ENCODE measurements around the gene IGSF3. TPM values are rescaled to one million over a fixed set of nuclear protein-coding genes. Genes with fewer than 3 reads are reported as not detected.

Gene IGSF3
- polyA plus RNA-seq, 3 donors: 0.07 to 0.12 TPM; not detected in 1

GRCh38 chr1:116708255-116708900 is 40.8 kb upstream of the IGSF3 start:
- no peak overlapping the region for H3K9ac ChIP-seq (ENCODE audit: insufficient read depth, low read length, poor library complexity, severe bottlenecking)
- Mint-ChIP-seq H3K4me3 (no peak overlapping the region), H3K4me1 (peaks cover 6% of the 10 kb centered on the region), H3K27me3 (ENCODE audit: low read depth in 3 of 3) (peaks cover 2 to 6% (median 4%) of the 10 kb centered on the region in 3 donors), H3K27ac (no peak overlapping the region), H3K36me3 (no peaks in the 10 kb centered on the region), H3K9me3 (peaks cover 0 to 3% (median 0%) of the 10 kb centered on the region in 7 donors)
- no peak overlapping the region for H2AFZ ChIP-seq (ENCODE audit: insufficient read depth, low read depth, low read length, poor library complexity, severe bottlenecking)
- no peak for DNase-seq
- no peaks in the 10 kb centered on the region for H3K36me3 ChIP-seq (replicated peaks in 1 of 2; ENCODE audit: control insufficient read depth in 1 of 2, insufficient read depth in 2 of 2, low read length in 2 of 2)
- WGBS (ENCODE audit: insufficient coverage): 96% methylated on average over 6 of the region's 6 CpGs
- H3K4me3 ChIP-seq (replicated peaks in 1 of 3; ENCODE audit: low read depth in 2 of 3, low read length in 3 of 3): no peak overlapping the region
- no peaks in the 10 kb centered on the region for H3K79me2 ChIP-seq (ENCODE audit: insufficient read depth, low read length)
- H3K27ac ChIP-seq (ENCODE audit: low read depth in 1 of 2, low read length in 2 of 2): no peak overlapping the region
- H3K27me3 ChIP-seq (ENCODE audit: control insufficient read depth in 2 of 2, insufficient read depth in 2 of 2, low read length in 2 of 2): no peaks in the 10 kb centered on the region
- no peaks in the 10 kb centered on the region for H4K20me1 ChIP-seq (ENCODE audit: insufficient read depth, low read length)
- H3K4me2 ChIP-seq (replicated peaks; ENCODE audit: extremely low read depth, low read length, poor library complexity, severe bottlenecking): no peak overlapping the region
- H3K4me1 ChIP-seq (ENCODE audit: control insufficient read depth in 1 of 2, insufficient read depth in 2 of 2, low read length in 2 of 2): peaks cover 0 to 7% of the 10 kb centered on the region in 2 donors
- no peaks in the 10 kb centered on the region for H3K9me3 ChIP-seq (replicated peaks in 1 of 2; ENCODE audit: control insufficient read depth in 1 of 2, insufficient read depth in 1 of 2, low read length in 2 of 2)
- intact Hi-C loops (cut with micrococcal nuclease): no loop called here
- TF ChIP-seq, protein P1, sequence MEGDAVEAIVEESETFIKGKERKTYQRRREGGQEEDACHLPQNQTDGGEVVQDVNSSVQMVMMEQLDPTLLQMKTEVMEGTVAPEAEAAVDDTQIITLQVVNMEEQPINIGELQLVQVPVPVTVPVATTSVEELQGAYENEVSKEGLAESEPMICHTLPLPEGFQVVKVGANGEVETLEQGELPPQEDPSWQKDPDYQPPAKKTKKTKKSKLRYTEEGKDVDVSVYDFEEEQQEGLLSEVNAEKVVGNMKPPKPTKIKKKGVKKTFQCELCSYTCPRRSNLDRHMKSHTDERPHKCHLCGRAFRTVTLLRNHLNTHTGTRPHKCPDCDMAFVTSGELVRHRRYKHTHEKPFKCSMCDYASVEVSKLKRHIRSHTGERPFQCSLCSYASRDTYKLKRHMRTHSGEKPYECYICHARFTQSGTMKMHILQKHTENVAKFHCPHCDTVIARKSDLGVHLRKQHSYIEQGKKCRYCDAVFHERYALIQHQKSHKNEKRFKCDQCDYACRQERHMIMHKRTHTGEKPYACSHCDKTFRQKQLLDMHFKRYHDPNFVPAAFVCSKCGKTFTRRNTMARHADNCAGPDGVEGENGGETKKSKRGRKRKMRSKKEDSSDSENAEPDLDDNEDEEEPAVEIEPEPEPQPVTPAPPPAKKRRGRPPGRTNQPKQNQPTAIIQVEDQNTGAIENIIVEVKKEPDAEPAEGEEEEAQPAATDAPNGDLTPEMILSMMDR (IDR thresholded peaks at IDR 0.05): no peak

DNA sequence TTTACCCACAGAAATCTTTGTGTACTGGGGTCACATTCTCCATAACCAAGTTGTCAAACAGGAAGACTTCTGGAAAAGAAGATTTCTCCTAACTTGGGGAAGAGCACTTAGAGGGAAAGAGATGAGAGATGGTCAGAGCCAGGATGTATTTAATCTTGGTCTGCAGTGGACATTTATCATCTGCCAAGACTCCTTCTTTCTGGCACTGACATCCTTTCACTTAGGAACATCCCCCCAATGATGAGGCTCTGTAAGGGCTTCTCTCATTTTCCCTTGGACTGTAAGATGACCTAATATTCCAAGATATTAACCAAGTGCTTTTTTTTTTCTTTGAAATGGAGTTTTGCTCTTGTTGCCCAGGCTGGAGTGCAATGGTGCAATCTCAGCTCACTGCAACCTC is 39.3 kb upstream of the IGSF3 start:
- no peaks in the 10 kb centered on the region for H3K27me3 ChIP-seq (ENCODE audit: control insufficient read depth in 2 of 2, insufficient read depth in 2 of 2, low read length in 2 of 2)
- no peak overlapping the region for H3K4me2 ChIP-seq (replicated peaks; ENCODE audit: extremely low read depth, low read length, poor library complexity, severe bottlenecking)
- no peak overlapping the region for H3K4me3 ChIP-seq (replicated peaks in 1 of 3; ENCODE audit: low read depth in 2 of 3, low read length in 3 of 3)
- DNase-seq: no peak
- no peak overlapping the region for H3K4me3 Mint-ChIP-seq
- H3K36me3 Mint-ChIP-seq: no peaks in the 10 kb centered on the region
- no peaks in the 10 kb centered on the region for H3K9me3 ChIP-seq (replicated peaks in 1 of 2; ENCODE audit: control insufficient read depth in 1 of 2, insufficient read depth in 1 of 2, low read length in 2 of 2)
- H3K36me3 ChIP-seq (replicated peaks in 1 of 2; ENCODE audit: control insufficient read depth in 1 of 2, insufficient read depth in 2 of 2, low read length in 2 of 2): no peaks in the 10 kb centered on the region
- H3K79me2 ChIP-seq (ENCODE audit: insufficient read depth, low read length): no peaks in the 10 kb centered on the region
- TF ChIP-seq, protein P1 (IDR thresholded peaks at IDR 0.05): no peak
- H3K27ac Mint-ChIP-seq: no peak overlapping the region
- intact Hi-C loops (cut with micrococcal nuclease): no loop called here
- H3K27me3 Mint-ChIP-seq (ENCODE audit: low read depth in 3 of 3): peaks cover 2 to 5% (median 4%) of the 10 kb centered on the region in 3 donors
- no peak overlapping the region for H3K9ac ChIP-seq (ENCODE audit: insufficient read depth, low read length, poor library complexity, severe bottlenecking)
- H4K20me1 ChIP-seq (ENCODE audit: insufficient read depth, low read length): no peaks in the 10 kb centered on the region
- H3K27ac ChIP-seq (ENCODE audit: low read depth in 1 of 2, low read length in 2 of 2): no peak overlapping the region
- H3K4me1 Mint-ChIP-seq: no peaks in the 10 kb centered on the region
- peaks cover 0 to 6% (median 0%) of the 10 kb centered on the region in 7 donors for H3K9me3 Mint-ChIP-seq
- no peak overlapping the region for H2AFZ ChIP-seq (ENCODE audit: insufficient read depth, low read depth, low read length, poor library complexity, severe bottlenecking)
- no peaks in the 10 kb centered on the region for H3K4me1 ChIP-seq (ENCODE audit: control insufficient read depth in 1 of 2, insufficient read depth in 2 of 2, low read length in 2 of 2)
